NCI-H446 treated with DMSO at 0.1 percent for 48 hours (cell line): ENCODE measurements around the gene NOTO.
"Not testable (repeated sequence)": the region's sequence is repeated elsewhere in the genome, so short reads cannot be mapped to it uniquely, and the experiment has no call there.

ENCODE experiments used
- DNase-seq: peaks from one replicate; lab custom pipeline; 2025; lab: John Stamatoyannopoulos, UW

NOTO gene

DNA sequence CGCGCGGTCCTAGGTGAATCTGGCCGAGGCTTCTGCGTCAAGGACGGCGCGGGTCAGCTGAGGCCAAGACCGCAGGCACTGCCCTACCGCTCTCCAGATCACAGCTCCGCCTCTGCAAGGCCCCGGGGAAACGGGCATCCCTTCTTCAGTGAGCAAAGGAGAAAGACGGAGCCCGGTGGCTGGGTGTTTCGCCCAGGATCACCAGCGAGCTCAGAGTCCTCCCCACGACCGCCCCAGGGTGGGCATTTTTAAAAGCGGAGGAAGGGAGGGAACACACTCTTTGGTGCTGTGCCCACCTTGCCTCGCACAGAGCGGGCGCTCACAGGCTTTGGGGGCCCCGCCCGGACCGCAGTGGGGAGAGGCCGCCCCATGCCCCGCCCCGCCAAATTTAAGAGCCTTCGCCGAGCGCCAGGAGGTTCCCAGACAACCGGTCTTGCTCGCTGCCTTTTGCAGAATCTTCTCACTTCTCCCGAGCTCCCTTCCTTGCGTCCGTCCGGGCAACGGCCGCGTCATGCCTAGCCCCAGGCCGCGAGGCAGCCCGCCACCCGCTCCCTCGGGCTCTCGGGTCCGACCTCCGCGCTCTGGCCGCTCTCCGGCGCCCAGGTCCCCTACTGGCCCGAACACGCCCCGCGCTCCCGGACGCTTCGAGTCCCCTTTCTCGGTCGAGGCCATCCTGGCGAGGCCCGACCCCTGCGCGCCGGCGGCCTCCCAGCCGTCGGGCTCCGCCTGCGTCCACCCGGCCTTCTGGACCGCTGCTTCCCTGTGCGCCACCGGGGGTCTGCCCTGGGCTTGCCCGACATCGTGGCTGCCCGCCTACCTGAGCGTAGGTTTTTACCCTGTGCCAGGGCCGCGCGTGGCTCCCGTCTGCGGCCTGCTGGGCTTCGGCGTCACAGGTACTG, at the start of gene NOTO:
TSS of gene NOTO (plus strand) at position 419 of the 899 bp plus-strand sequence. CDS start at position 512, 93 bp downstream.
- no peak for DNase-seq

- no peak for DNase-seq
These were observed 45.7 kb upstream of the NOTO start for GRCh38 chr2:73156539-73157124.

DNA sequence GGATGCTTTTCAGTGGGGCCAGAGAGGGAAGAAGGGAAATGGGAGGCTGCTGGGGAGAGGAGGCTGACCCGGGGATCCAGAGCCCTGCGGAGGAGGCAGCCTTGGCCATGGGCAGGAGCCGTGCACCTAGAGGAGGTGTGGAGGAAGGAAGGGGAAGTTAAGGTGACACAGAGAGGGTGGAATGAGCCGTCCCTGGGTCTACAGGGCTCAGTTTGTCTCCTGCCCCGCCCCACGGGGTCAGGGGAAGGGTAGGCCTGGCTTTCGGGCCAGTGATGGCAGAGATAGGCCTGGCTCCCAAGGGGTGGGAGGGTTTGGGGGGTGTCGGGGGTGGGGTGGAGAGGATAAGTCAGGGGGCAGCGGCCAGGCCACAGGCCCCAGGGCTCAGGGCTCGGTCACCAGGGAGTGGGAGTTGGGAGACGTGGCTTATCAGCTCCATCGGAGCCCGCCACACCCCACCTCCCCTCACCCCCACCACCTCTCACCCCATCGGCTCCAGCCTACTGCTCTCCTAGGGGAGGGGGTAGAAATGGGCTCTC, 39.5 kb upstream of the NOTO start:
- DNase-seq = no peak

- peak; percentile 22 for DNase-seq
These were observed 38.6 kb upstream of the NOTO start for GRCh38 chr2:73163483-73164367.

DNA sequence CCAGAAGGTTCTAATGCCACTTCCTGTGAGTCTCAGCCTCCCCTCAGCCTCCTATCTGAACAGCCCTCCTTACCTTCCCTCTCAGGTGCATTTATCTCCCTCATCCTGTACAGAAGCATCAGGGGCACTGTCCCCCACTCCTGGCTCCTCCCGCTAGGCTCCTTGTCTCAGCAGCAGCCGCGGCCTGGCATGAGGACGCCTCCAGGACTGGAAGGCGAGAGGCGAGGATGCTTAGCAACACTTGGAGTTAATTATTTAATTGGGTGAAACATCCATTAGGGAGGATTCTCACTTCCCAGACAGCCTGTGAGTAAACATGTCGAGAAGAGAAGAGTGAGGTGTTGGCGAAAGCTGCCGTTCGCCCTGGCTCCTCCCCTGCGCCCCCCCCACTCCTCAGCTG, 36.4 kb upstream of the NOTO start:
- not testable (repeated sequence) for DNase-seq

GRCh38 chr2:73166813-73167212, 35.6 kb upstream of the NOTO start:
- not testable (repeated sequence) for DNase-seq

DNA sequence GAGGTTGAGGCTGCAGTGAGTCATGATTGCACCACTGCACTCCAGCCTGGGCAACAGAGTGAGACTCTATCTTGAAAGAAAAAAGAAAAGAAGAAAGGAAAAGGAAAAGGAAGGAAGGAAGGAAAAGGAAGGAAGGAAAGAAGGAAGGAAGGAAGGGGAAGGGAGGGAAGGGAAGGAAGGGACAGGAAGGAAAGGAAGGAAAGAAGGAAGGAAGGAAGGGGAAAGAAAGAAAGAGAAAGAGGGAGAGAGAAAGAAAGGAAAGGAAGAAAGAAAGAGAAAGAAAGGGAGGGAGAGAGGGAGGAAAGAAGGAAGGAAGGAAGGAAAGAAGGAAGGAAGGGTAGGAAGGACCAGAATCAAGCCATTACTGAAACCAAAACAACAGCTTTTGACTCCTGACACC, 34.0 kb upstream of the NOTO start:
- not testable (repeated sequence) for DNase-seq

GRCh38 chr2:73170341-73170740, 32.0 kb upstream of the NOTO start:
- DNase-seq = not testable (repeated sequence)

- DNase-seq = no peak
These were observed 29.4 kb upstream of the NOTO start for GRCh38 chr2:73172963-73173362.

GRCh38 chr2:73173781-73174180, 28.6 kb upstream of the NOTO start:
- DNase-seq = no peak

DNA sequence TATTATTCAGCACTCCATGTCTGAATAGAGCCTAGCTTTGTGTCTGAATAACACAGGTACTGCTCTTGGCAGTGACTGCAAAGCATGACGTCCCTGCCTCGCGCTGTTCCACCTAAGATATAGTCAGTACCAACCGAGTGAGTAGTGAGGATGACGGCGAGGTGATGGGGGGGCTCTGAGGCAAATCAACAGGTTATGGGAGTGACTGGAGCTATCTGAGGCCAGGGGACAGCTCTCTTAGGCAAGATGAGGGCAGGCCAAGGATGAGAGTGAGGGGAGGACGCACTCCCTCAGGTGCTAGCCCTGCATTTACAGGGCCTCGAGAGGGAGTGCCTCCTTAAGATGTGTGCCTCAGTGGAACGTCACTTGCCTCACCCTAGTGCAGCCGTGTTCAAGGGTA, 28.1 kb upstream of the NOTO start:
- no peak for DNase-seq

- no peak for DNase-seq
These were observed 27.3 kb upstream of the NOTO start for GRCh38 chr2:73174941-73175662.

GRCh38 chr2:73175663-73176204, 26.6 kb upstream of the NOTO start:
- no peak for DNase-seq

- no peak for DNase-seq
These were observed 26.0 kb upstream of the NOTO start for GRCh38 chr2:73176205-73176880.

DNA sequence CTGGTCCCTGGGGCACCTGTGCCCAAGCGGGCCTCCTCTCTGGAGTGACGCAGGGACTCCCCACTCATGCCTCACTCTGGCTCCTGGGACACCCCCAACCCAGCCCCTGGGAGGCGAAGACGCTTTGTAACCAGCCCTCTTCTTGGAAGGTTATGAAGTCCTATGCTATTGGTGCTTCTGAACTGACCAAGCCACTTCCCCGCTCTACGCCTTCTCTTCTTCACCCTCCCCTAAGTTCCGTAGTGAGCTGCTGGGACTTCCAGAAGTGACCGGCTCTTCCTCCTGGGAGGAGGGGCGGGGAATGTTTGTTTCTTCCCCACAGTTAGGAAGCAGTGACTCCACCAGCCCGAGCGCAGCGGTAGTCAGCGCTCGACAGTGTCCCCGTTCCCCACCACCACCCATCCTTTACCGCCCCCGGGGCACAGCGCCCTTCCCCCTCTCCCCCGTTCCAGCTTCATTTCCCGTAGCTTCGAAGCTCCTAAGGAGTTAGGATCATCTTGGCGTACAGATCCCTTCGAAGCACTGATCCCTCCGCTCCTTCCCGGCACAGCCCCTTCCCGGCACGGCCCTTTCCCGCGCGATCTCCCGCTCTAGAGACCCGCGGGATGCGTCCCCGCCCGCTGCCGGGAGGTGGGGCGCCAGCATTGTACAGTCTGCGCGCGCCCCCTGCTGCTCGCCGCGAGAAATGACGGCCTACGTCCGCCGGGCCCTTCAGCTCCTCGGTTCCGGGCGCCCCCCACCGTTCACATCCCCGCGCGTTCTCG, 25.3 kb upstream of the NOTO start:
- peak; percentile 67 for DNase-seq

- DNase-seq = no peak
These were observed 24.6 kb upstream of the NOTO start for GRCh38 chr2:73177645-73178255.

GRCh38 chr2:73185965-73186364, 16.4 kb upstream of the NOTO start:
- no peak for DNase-seq

DNA sequence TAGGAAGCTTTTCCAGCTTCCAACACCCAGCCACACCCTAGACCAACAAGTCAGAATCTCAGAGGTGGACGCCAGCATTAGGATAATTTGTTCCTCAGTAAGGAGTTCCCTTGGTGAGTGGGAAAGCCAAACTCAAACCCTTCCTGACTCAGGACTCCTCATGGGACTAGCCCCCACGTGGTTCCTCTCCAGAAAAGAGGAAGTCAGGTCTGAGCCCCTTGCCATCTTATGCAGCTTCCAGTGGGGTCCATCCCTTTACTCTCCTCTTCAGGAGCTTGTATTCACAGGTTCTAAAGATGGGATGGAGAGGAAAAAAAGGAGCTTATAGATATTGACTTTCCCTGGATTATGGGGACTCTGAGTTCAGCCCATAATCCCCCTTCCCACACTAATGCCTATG, 14.8 kb upstream of the NOTO start:
- no peak for DNase-seq

GRCh38 chr2:73197579-73197978, 4.8 kb upstream of the NOTO start:
- DNase-seq = no peak
